LNCAP (cell line): ENCODE measurements around the gene SPOCK2.

Experiments
- TF ChIP-seq, protein P1 (sequence below): fragments of 450-650 bp; IDR thresholded peaks from 2 replicates; pipeline ENCODE4 v1.5.1; 2017; ENCODE audit warnings: mild to moderate bottlenecking

SPOCK2 gene

DNA sequence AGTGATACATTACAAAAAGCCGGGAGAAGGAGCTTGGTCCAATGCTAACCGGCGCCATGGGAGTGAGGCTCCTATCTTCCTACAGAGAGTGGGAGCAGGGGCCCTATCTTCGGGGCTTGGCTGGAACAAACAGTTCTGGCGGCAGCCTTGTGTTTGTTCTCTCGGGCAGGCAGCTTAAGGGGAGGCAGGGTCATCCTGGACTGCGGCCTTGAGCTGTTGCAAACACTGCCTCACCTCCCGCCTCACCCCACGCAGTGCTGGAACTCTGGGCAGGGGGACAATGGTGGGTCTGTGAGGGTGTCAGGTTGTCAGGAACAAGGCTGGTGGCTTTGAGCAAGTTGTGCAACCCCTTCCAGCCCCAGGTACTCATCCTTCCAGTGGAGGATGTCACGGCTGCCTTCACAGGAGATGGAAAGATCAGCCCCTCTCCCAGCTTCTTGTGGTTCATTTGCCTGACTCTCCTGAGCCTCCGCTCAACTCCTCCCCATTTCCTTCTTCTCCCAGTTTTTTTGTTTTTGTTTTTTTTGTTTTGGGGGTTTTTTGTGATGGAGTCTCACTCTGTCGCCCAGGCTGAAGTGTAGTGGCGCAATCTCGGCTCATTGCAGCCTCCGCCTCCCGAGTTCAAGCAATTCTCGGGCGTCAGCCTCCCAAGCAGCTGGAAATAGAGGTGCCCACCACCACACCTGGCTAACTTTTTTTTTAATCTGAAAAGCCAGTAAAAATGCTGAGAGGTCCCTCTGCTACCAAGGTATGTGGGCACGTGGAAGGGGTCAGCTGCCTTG, 57.4 kb downstream of the SPOCK2 start:
- TF ChIP-seq, protein P1, sequence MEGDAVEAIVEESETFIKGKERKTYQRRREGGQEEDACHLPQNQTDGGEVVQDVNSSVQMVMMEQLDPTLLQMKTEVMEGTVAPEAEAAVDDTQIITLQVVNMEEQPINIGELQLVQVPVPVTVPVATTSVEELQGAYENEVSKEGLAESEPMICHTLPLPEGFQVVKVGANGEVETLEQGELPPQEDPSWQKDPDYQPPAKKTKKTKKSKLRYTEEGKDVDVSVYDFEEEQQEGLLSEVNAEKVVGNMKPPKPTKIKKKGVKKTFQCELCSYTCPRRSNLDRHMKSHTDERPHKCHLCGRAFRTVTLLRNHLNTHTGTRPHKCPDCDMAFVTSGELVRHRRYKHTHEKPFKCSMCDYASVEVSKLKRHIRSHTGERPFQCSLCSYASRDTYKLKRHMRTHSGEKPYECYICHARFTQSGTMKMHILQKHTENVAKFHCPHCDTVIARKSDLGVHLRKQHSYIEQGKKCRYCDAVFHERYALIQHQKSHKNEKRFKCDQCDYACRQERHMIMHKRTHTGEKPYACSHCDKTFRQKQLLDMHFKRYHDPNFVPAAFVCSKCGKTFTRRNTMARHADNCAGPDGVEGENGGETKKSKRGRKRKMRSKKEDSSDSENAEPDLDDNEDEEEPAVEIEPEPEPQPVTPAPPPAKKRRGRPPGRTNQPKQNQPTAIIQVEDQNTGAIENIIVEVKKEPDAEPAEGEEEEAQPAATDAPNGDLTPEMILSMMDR: no peak

DNA sequence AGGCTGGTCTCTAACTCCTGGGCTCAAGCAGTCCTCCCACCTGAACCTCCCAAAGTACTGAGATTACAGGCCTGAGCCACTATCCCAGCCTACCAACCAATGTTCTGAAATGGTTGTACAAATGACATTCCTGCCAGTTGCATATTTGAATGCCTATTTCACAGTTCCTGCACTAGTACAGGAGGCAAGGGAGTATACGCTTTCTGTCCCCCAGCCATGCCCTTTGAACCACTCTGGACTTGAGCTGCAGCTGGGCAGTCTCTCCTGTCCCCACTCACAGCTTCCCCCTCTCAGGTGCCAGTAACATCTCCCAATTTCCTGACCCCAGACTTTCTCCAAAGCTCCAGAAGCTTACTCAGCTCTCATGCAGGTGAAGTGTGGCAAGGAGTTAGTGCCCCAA, 58.9 kb downstream of the SPOCK2 start:
- TF ChIP-seq, protein P1: no peak

DNA sequence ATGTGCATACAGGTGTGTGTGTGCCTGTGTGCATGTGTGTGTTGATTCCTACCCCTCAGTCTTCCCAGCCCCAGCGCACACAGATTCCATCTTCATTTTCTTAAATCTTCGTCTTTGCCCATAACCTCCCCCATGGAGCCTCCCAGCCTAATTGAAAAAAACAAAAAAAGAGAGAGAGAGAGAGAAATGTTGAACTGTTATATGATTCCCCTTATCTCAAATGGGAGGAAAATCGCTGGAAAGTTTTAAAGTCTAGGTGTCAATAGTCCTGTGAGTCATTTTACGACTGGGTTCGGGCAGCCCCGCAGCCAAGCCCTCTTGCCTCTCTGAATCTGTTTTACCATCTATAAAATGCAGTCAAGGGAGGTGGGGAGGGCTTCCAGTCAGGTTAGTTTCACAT, 60.9 kb downstream of the SPOCK2 start:
- TF ChIP-seq, protein P1: no peak

DNA sequence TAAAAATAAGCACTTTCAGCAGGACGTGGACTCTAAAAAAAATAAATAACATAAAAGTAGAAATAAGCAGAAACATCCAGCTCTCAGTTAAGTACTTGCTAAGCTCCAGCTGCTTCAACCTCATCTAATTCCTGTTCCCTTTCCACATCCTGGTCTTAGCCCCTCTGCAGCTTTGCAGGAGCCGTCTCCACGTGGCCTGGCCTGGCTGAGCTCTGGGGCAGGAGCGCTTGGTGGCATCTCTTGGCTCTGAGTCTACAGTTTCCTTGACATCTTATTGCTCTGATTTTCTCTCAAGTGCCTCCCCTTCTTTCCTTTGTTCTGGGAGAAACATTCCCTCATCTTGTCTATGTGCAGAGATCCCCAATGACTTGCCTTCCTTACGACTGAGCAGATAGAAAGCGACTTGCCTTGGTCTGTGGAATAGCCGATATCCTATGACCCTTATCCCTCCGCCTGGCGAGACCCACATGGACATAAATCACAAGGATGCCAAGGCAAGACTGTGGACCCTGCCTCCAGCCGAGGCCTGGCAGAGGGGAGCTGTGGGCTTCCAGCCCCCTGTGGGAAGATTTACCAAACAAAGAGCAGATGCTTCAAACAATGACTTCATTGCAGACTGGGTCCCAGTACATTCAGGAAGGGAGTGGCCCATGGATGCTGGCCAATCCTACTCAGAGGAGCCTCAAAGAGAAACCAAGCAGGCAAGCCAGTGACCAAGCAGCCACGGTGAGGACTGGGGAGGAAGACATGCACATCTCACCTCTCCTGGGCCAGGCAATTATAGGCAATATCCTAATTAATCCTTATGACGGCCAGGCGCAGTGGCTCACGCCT, 61.9 kb downstream of the SPOCK2 start:
- TF ChIP-seq, protein P1: no peak

DNA sequence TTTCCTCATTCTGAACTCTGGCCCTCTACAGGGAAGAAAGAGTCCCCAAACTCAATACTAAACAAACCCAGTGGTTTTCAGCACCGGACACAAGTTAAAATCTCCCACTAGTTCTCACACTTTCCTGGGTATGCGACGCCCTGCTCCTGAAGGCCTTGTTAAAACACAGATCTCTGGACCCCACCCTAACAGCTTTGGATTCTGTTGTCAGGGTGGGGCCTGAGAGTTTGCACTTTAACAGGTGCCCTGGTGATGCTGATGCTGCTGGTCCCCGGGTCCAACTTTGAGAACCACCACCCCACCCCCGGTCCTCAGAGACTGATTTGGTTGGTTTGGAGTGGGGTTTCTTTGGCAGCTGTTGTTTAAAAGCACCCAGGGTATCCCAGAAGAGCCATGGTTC, 62.5 kb downstream of the SPOCK2 start:
- TF ChIP-seq, protein P1: no peak

DNA sequence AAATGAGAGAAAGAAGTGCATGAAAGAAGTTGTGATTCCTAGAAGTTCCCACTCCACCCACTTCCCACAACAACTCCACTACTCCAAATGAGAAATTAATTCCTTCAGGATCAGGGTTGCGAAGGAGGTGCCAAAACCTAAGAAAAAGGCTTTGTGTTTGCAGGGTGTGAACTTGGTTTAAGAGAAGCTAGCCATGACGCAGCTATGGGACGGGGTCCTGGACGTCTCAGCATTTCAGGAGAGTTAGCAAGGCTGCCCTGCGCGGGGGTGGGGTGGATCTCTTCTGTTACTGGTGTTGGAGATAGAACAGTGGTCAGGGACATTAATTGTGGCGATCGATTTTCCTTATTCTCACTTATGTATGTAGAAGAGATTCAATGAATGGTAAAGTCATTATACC, 63.0 kb downstream of the SPOCK2 start:
- TF ChIP-seq, protein P1: no peak

DNA sequence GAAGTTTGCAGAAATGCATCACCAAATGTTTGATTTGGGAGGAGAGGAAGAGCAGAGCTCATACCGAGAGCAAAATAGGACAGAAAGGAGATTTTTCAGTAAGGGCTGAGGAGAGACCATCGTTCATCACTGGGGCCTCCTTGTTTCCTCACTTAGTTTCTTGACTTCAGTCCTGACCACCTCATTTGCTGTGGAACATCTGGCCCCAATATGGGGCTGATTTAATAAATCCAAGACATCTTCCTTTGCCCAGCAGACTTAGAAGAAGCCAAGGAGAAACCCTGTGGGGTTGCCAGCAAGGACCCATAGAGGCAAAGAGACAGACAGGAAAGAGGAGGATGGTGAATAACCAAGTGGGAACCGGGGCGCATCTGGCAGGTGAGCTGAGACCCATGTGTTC, 63.8 kb downstream of the SPOCK2 start:
- TF ChIP-seq, protein P1: no peak
